GM18505 (cell line): Measurements from ENCODE around the gene LRP1B.

ENCODE experiments used
- ATAC-seq: cut with Tn5 transposase; IDR thresholded peaks from one replicate; pipeline ENCODE4 v1.9.1; 2021; ENCODE audit not compliant: unreplicated experiment
- POLR2A ChIP-seq: IDR thresholded peaks from 4 replicates; pipeline ENCODE4 v1.6.1; 2011; ENCODE audit warnings: borderline replicate concordance; ENCODE audit not compliant: insufficient read depth, insufficient read length; ENCODE audit errors: extremely low read depth

LRP1B gene

DNA sequence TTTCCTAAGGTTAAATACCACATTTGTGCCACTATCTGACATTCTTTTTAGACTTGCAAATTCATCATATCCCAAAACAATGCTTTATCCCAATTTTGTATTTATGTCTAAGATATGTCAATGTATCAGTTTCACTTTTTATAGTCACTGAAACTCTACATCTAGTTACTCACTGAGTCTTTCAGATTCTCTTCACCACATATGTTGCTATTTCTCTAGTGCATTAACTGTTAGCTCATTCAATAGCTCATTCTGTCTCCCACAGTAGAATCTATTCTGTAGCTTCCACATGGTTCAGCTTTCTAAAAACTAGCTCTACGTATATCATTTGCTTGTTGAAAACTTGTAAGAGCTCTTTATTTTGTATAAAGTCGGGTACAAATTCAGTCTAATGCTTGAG is 1930.1 kb downstream of the LRP1B start:
- ATAC-seq, result no peak
- no peak for TF ChIP-seq POLR2A

- no peak for ATAC-seq
- TF ChIP-seq POLR2A, result no peak
These were observed 1930.5 kb downstream of the LRP1B start for GRCh38 chr2:140200307-140200706.

GRCh38 chr2:140199312-140199711 is 1931.5 kb downstream of the LRP1B start:
- ATAC-seq, result no peak
- no peak for TF ChIP-seq POLR2A

DNA sequence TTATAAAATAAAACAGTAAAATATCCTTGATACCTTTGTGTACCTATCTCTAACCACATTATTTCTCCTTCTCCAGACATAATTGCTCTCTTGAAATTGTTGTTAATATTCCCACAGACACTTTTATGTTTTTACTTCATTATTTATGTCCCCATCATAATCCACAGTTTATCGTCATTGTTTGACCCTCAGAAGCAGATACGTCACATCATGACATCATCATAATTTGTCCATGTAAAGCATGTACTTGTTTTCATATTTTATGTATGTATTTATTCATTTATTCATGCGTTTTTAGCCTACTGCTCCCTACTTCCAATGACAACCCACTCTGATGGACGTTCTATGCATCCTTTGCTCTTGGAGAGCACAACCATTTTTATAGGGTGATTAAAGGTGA is 1943.7 kb downstream of the LRP1B start:
- no peak for TF ChIP-seq POLR2A
- no peak for ATAC-seq

- no peak for TF ChIP-seq POLR2A
- ATAC-seq, result no peak
These were observed 1944.5 kb downstream of the LRP1B start for GRCh38 chr2:140186313-140186712.

GRCh38 chr2:140185076-140185475 is 1945.7 kb downstream of the LRP1B start:
- ATAC-seq, result no peak

GRCh38 chr2:140183056-140183765 is 1947.6 kb downstream of the LRP1B start:
- TF ChIP-seq POLR2A, result no peak
- no peak for ATAC-seq

More at GRCh38 chr2:140185076-140185475, 1945.7 kb downstream of the LRP1B start:
- no peak for TF ChIP-seq POLR2A
